Measurements from ENCODE around the gene CGB1. TPM values are rescaled to one million over a fixed set of nuclear protein-coding genes. Genes with fewer than 3 reads are reported as not detected.
"Not testable (repeated sequence)": the region's sequence is repeated elsewhere in the genome, so short reads cannot be mapped to it uniquely, and the experiment has no call there.

Gene CGB1
- total RNA-seq, 2 donors from 2014 or later, result not detected

GRCh38 chr19:49057636-49058234 lies 21.0 kb upstream of the CGB1 start, which contains the start of gene CGB7:
Gene CGB7, minus strand, starts transcription at chr19:49057749. Its CDS starts 2,374 bp downstream, at chr19:49055375.
- ATAC-seq (ENCODE audit: insufficient number of reproducible peaks, low FRiP score, low read depth), result no peak
- Histone ChIP-seq H3K27ac (no peak within 1 kb of the TSS), H3K9me3 (no peaks in the 10 kb centered on the region), H3K4me3 (peak within 1 kb of the TSS; percentile 89), H3K36me3 (no peaks in the 10 kb centered on the region), H3K4me1 (ENCODE audit: control insufficient read depth in 1 of 2, low read depth in 2 of 2) (peaks cover 3 to 18% of the 10 kb centered on the region in 2 donors), H3K27me3 (replicated peaks; ENCODE audit: insufficient read depth) (no peaks in the 10 kb centered on the region)
- TF ChIP-seq CTCF (IDR thresholded peaks at IDR 0.05), result no peak
- peak; percentile 22 for DNase-seq (ENCODE audit: low spot score)

- H3K9me3 ChIP-seq; H3K36me3 ChIP-seq; H3K27ac ChIP-seq; H3K27me3 ChIP-seq (replicated peaks; ENCODE audit: insufficient read depth); ATAC-seq (ENCODE audit: insufficient number of reproducible peaks, low FRiP score, low read depth); DNase-seq (ENCODE audit: low spot score): not testable (repeated sequence)
- H3K4me3 ChIP-seq, result peak overlapping the region; percentile 89
- peaks cover 3 to 18% of the 10 kb centered on the region in 2 donors for H3K4me1 ChIP-seq (ENCODE audit: control insufficient read depth in 1 of 2, low read depth in 2 of 2)
Observed at GRCh38 chr19:49056902-49057596, 20.4 kb upstream of the CGB1 start.

- ATAC-seq (ENCODE audit: insufficient number of reproducible peaks, low FRiP score, low read depth), result no peak
- Histone ChIP-seq H3K27me3 (replicated peaks; ENCODE audit: insufficient read depth) (no peaks in the 10 kb centered on the region), H3K4me3 (peak overlapping the region; percentile 89), H3K4me1 (ENCODE audit: control insufficient read depth in 1 of 2, low read depth in 2 of 2) (peaks cover 3 to 18% of the 10 kb centered on the region in 2 donors), H3K9me3 (no peaks in the 10 kb centered on the region), H3K27ac (no peak overlapping the region), H3K36me3 (no peaks in the 10 kb centered on the region)
- TF ChIP-seq CTCF (IDR thresholded peaks at IDR 0.05), result peak; percentile 28
- no peak for DNase-seq (ENCODE audit: low spot score)
Observed at GRCh38 chr19:49056101-49056901, 19.6 kb upstream of the CGB1 start.

GRCh38 chr19:49050376-49051033 lies 13.8 kb upstream of the CGB1 start:
- not testable (repeated sequence) for ATAC-seq (ENCODE audit: insufficient number of reproducible peaks, low FRiP score, low read depth); H3K27me3 ChIP-seq (replicated peaks; ENCODE audit: insufficient read depth)

GRCh38 chr19:49049834-49050233 lies 13.1 kb upstream of the CGB1 start:
- DNase-seq (ENCODE audit: low spot score); ATAC-seq (ENCODE audit: insufficient number of reproducible peaks, low FRiP score, low read depth); H3K4me3 ChIP-seq; H3K27ac ChIP-seq; H3K9me3 ChIP-seq; H3K4me1 ChIP-seq (ENCODE audit: control insufficient read depth in 1 of 2, low read depth in 2 of 2); H3K27me3 ChIP-seq (replicated peaks; ENCODE audit: insufficient read depth); H3K36me3 ChIP-seq: not testable (repeated sequence)

More at GRCh38 chr19:49050376-49051033, 13.8 kb upstream of the CGB1 start:
- not testable (repeated sequence) for H3K4me3 ChIP-seq; H3K9me3 ChIP-seq; DNase-seq (ENCODE audit: low spot score); H3K27ac ChIP-seq; H3K36me3 ChIP-seq; H3K4me1 ChIP-seq (ENCODE audit: control insufficient read depth in 1 of 2, low read depth in 2 of 2)

GRCh38 chr19:49049011-49049410 lies 12.3 kb upstream of the CGB1 start, which contains the start of gene CGB8:
Gene CGB8, minus strand, starts transcription at chr19:49049111. Its CDS starts 372 bp downstream, at chr19:49048739.
- H3K27ac ChIP-seq; H3K4me1 ChIP-seq (ENCODE audit: control insufficient read depth in 1 of 2, low read depth in 2 of 2); H3K36me3 ChIP-seq; H3K27me3 ChIP-seq (replicated peaks; ENCODE audit: insufficient read depth); H3K9me3 ChIP-seq; ATAC-seq (ENCODE audit: insufficient number of reproducible peaks, low FRiP score, low read depth); DNase-seq (ENCODE audit: low spot score); H3K4me3 ChIP-seq: not testable (repeated sequence)

- H3K27ac ChIP-seq; H3K9me3 ChIP-seq; DNase-seq (ENCODE audit: low spot score); ATAC-seq (ENCODE audit: insufficient number of reproducible peaks, low FRiP score, low read depth); H3K4me1 ChIP-seq (ENCODE audit: control insufficient read depth in 1 of 2, low read depth in 2 of 2); H3K4me3 ChIP-seq; H3K27me3 ChIP-seq (replicated peaks; ENCODE audit: insufficient read depth); H3K36me3 ChIP-seq: not testable (repeated sequence)
Observed at GRCh38 chr19:49043548-49043947, 6.9 kb upstream of the CGB1 start, which contains the start of gene CGB5. Gene CGB5, plus strand, starts transcription at chr19:49043848. Its CDS starts 362 bp downstream, at chr19:49044210.

- not testable (repeated sequence) for H3K4me3 ChIP-seq; ATAC-seq (ENCODE audit: insufficient number of reproducible peaks, low FRiP score, low read depth); H3K9me3 ChIP-seq; H3K27me3 ChIP-seq (replicated peaks; ENCODE audit: insufficient read depth); DNase-seq (ENCODE audit: low spot score); H3K36me3 ChIP-seq; H3K27ac ChIP-seq; H3K4me1 ChIP-seq (ENCODE audit: control insufficient read depth in 1 of 2, low read depth in 2 of 2)
Observed at GRCh38 chr19:49042666-49043065, 6.0 kb upstream of the CGB1 start.
